Measurements from ENCODE around the gene THOC5.
"Not testable (repeated sequence)": the region's sequence is repeated elsewhere in the genome, so short reads cannot be mapped to it uniquely, and the experiment has no call there.

THOC5 gene

DNA sequence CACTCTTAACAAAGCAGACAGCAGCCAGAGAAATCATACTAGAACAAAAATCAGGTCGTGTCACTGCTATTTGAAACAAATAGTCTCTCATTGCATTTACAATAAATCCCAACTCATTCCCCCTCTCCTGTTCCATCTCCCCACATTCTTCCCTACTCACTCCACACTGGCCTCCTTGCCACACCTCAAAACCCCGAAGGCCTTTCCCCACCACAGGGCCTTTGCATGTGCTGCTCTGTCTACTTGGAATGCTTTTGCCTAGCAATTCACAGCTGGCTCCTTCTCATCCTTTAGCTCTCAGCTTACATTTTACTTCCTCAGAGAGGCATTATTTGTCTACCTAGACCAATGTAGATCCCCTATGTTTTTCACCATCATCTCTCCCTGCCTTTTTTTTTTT lies 6.3 kb upstream of the THOC5 start:
- no peak for DNase-seq (ENCODE audit: low read depth)

DNA sequence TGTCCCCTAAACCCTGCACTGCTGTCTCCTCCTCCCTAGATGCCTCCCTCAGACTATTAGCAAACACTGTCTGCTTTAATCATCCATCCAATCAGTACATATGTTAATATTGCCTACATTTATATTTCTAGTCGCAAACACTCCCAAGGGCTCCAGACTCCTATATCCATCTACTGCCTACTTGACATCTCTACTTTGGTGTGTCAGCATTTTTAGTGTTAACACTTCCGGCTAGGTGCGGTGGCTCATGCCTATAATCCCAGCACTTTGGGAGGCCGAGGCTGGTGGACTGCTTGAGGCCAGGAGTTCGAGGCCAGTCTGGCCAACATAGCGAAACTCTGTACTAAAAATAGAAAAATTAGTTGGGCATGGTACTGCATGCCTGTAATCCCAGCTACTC lies 5.5 kb upstream of the THOC5 start:
- no peak for DNase-seq (ENCODE audit: low read depth)

DNA sequence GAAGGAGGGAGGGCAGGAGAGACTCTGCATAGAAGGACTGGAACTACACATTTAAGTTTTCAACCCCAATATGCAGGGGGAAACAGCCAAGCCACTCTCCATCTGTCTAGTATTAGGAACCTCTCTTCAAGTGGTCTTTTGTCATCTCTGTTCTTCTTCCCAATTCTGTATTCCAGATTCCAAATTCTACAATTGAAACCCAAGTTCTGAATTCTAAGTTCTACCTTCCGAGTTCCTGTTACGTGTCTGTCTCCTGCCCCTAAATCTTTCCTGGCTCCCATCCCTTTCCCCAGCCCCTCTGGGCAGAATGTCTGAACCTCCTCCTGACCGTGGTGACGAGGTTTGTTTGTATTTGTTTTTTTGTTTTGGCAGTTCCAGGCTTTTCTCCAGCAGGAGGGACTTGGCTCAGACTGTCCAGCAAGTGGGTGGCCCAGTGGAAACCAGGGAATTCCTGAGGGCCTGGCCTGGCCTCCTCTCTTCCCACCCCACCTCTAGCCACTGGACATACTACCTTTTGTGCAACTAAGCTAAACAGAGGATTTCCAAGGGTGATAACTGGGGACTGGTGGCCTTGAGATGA lies 1.6 kb upstream of the THOC5 start:
- peak; percentile 9 for DNase-seq (ENCODE audit: low read depth)

DNA sequence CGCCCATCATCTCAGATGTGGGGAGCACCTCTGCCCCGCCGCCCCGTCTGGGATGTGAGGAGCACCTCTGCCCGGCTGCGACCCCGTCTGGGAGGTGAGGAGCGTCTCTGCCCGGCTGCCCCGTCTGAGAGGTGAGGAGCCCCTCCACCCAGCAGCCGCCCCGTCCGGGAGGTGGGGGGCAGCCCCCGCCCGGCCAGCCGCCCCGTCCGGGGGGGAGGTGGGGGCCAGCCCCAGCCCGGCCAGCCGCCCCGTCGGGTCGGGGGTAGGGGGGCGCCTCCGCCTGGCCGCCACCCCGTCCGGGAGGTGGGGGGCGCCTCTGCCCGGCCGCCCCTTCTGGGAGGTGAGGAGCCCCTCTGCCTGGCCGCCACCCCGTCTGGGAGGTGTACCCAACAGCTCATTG lies 1.2 kb downstream of the THOC5 start:
- DNase-seq (ENCODE audit: low read depth): not testable (repeated sequence)

DNA sequence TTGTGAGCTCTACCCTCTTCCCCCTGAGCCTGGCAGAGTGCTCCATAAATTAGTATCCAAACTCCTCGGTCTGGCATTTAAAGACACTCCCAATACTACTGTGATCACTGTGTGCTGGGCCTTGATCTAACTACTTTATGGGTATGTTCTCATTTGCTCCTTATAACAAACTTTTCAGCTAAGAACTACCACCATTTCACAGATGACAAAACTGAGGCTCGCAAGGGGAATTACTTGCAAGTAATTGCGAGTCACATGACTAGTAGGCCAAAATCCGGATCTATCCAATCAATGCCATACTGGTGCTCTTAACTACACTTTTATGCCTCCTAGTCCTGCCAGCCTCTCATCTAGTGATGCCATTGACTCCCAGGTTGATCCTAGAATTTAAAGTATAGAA lies 3.6 kb downstream of the THOC5 start:
- DNase-seq (ENCODE audit: low read depth): no peak

DNA sequence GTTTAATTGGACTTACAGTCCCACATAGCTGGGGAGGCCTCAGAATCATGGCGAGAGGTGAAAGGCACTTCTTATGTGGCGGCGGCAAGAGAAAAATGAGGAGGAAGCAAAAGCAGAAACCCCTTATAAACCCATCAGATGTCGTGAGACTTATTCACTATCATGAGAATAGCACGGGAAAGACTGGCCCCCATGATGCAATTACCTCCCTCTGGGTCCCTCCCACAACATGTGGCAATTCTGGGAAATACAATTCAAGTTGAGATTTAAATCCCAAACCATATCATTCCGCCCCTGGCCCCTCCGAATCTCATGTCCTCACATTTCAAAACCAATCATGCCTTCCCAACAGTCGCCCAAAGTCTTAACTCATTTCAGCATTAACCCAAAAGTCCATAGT lies 8.5 kb downstream of the THOC5 start:
- DNase-seq (ENCODE audit: low read depth): not testable (repeated sequence)

DNA sequence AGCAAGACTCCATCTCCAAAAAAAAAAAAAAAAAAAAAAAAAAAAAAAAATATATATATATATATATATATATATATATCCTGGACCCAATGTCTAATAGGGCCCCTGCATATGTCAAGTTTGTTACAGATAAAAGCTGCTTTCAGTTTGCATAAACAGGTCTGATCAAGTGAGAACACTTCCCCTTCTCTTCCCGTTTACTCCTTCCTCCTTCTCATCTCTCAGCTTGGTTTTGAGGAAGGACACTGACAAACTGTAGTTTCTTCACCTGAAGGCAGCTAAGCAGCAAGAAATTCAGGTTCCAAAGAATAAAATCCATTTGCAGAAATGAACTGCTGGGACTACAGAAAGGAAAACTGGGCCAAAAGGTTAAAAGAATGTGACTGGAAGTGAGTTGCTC lies 11.7 kb downstream of the THOC5 start:
- DNase-seq (ENCODE audit: low read depth): no peak

DNA sequence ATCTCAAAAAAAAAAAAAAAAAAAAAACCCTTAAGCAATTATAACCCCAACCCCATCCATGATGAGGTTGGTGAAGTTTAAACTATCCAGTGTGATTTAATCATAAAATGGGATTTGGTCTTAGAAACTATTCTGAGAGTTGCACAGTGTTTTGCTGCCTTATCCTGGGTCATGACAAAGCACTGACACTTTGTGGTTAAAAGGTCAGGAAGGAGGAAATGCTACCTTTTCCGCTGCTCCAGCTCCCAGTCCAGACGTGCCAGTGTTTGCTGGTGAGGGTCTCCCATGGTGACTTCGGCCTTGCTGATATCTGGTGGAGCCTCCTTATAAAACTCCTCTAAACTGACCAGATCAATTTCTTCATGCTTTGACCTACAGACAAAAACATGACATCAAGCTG lies 14.5 kb downstream of the THOC5 start:
- DNase-seq (ENCODE audit: low read depth): no peak

DNA sequence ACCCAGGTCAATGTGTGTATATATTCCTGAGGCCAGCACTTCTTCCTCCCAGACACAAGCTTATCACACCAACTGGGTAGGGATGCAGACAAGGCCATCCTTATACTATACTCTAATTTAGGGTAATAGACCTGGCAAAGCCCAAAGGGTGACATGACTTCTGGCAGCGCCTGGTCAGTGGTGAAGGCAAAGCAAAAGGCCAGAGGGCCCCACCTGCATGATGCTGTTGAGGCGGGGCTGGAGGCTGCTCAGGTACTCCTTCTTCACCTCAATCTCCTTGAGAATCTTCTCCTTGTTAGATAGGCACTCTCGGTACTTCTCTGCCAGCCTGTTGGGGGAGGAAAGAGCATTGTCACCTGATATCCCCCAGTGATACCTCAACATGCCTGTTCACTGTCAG lies 17.1 kb downstream of the THOC5 start:
- no peak for DNase-seq (ENCODE audit: low read depth)

DNA sequence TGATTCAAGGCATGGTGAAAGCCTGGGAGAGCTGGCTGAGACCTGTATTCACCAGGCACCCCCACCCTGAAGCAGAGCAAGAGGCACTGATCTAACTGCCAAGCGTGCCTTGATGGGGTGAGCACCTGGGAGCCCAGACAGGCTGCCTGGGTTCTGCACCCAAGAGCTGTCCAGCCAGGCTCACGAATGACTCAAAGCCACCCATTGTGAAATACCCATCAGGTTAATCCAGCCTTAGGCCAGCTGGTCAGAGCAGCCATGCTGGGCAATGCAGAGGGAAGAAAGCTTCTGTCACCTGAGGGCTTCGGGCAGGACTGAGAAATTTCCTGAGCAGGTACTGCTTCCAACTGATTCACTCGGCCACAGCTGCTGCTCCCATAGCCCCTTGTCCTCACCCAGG lies 22.1 kb downstream of the THOC5 start:
- no peak for DNase-seq (ENCODE audit: low read depth)

DNA sequence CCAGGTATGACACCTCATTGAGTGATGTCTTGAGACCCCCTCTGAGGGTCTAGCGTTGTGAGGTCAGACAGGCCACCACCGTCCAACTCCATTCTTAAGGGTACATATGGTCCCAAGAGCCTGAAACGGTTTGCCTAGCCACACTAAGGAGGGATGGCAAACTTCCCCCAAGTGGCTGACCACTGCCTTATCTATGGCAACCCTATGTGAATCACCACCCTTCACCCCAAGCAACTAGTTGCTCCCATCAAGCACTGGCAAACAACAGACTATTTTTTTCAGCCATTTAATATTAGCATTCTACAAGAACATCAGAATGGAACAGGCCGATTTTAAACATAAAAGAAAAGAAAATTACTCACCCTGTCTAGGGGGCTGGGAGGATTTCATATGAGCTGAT lies 22.8 kb downstream of the THOC5 start:
- no peak for DNase-seq (ENCODE audit: low read depth)

DNA sequence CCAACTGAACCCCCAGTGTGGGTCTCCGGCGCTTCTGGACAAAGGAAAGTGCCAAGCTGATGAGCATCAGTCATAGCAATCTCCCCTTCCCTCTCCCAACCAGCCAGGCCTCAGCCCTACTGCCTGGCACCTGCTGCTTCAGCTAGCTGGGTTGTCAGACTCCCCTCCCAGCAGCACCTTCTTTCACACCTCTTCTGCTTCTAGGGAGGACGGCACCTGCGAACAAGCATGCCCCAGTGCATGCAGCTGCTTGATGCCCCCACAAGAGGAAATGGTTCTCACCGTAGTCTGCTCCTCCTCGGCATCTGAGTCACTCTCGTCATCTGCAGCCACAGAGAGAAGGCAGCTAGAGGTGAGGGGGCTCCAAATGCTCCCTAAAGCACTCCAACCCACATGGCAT lies 25.4 kb downstream of the THOC5 start:
- DNase-seq (ENCODE audit: low read depth): no peak

DNA sequence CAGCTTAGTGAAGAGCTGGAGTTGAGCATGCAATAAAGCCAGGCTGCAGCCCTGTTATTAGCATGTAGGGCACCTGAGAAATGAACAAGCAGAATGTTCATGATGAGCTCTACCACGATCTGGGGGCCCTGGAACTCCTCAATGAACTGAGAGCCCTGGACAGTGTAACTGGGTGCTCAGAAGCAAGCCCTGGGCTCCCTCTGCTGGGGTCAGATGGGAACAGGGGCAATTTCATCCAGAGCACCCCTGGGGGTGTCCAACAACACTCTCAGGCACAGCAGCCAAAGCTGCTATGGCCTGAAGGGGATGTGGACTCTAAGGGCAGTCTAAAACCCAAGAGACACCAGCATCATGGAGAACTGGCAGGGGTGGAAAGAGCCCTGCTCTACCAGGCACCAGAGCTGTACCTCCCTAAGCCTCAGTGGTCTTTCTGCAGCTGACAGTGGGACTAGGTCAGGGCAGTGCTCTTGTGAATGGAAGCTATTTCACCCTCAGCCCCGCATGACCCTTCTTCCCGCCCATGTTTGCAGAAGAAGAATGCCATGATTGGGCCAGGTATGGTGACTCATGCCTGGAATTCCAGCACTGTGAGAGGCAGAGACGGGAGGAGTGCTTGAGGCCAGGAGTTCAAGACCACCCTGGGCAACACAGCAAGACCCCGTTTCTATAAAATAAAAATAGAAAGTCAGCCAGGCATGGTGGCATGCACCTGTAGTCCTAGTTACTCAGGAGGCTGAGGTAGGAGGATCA lies 28.9 kb downstream of the THOC5 start:
- peak; percentile 3 for DNase-seq (ENCODE audit: low read depth)

DNA sequence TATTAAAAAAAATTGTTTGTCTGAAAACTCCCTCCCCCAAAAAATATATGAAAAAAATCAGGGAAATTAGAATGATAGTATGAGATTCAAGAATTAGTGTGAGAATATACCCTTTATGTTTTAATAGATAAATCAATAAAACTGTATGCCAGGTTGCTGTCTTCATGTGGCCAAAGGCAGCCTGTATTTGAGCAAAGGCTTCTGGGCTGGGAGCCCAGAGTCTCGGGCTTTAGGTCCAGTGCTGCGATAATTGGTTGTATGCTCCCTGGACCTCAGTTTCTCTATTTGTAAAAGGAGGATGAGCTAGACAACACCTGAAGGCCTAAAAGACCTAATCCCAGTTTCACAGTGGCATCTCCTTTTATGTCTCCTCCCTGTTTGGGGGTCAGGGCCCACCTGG lies 29.8 kb downstream of the THOC5 start:
- DNase-seq (ENCODE audit: low read depth): no peak

DNA sequence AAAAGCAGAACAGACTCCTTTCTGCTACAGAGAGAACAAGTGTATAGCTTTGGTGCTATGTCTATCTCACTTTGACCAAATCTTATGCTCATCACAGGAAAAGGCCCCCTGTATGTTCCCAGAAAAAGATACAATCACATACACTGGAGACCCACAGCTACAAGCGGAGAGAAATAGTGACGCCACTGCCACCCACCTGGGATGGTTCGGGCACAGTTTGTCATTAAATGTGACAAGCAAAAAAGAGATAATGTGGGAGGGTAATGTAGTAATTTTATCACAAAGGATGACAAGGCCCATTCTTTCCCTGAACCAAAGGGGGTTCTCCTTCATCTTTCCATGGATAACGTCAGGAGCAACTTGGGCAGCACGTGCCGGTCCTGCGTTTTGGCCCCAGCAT lies 32.0 kb downstream of the THOC5 start:
- no peak for DNase-seq (ENCODE audit: low read depth)

DNA sequence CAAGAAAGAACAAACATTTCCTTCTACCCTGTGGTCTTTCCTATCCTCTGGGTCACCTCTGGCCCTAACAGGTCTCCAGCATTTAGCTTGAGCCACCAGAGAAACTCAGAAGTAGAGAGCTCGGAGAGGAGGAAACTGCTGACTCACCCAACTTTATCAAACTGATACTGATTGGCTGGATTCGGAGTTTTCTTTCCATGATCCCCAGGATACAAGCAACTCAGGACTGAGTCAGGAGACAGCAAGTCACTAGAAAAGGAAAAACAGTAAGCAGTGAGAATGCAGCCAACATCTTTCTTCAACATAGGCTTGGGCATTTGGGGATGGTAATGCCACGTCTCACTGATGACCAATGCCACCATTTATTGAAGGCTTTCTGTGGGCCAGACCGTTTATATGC lies 32.7 kb downstream of the THOC5 start:
- DNase-seq (ENCODE audit: low read depth): peak; percentile 48

DNA sequence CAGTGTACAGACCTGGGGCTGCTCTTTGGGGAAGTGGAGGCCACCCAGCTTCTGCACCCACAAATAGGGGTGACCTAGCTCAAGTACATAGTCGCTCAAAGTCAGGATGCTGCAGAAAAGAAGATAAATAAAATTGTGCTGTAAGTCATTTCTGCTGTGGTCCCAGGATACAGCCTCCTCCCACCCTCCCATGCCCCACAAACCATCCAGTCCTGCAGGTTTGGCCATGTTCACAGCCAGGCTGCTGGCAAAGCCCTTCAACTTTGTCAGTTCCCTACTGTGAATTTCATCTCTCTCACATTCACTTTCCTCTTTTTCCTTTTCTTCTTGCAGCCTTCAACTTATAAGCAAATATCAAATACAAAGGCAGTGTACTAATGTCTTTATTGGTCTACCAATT lies 33.6 kb downstream of the THOC5 start:
- DNase-seq (ENCODE audit: low read depth): no peak

DNA sequence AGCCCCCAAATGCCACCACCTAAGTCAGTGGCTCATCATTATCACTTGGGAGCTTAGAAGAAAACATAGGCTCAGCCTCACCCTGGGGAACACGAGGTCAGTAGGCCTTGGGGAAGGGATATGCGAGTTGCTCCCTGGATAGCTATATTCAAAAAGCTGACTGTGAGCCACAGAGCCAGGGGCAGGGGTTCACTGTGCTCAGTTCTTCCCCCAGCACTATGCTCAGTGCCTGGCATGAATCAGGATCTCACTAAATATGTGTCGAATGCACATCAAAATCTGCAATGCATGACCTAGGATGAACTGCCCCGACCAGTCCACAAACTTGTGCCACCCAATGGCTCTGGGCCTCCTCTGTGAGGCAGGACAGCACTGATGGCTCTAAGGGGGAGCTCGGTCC lies 35.1 kb downstream of the THOC5 start:
- DNase-seq (ENCODE audit: low read depth): no peak

DNA sequence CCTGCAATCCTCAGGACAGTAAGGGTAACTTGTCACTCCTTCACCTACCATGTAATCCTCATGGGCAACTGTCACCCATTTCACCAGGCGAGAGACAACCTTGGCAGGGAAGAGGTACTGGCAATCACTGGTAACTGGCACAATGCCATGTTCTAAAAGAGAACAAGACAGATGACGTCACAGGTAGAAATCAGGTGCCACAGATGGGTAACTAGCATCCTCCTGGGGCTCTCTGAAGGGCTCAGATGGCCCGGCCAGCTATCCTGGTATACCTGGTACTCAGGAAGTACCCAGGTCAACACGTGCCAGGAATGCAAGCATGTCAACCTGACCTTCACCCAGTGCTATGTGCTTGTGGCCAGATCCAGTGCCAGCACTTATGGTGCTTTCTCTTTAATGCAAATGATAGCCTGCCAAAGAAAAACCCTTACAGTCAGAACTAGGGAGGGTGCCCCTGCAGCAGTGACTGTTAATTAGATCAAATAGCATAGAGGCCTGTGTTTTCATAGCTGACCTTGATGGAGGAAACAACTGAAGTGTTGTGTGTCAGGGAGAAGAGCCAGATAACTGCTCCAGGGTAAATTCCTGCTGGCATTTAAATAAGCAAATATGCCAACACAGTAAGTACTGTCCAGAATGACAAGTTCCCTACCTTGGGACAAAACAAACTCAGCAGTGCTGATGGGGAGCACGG lies 36.2 kb downstream of the THOC5 start:
- no peak for DNase-seq (ENCODE audit: low read depth)

DNA sequence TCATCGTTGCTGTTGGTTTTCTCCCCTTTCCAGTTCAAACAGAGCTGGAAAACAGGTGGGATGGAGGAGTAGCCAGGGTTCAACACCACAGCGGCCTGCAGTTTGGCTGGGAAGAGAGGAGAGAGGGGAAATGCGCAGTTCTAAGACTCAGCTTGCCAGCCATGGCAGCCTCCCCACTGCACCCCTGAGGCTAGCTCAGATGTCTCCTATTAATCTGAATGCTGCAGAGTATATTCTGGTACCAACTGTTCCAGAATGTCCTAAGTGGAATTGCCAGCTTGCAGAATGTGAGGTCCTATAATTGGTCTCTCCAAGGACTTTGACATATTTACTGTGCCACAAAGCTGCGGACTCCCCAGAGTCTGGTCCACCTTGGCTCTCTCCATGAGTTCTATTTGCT lies 41.5 kb downstream of the THOC5 start:
- no peak for DNase-seq (ENCODE audit: low read depth)

DNA sequence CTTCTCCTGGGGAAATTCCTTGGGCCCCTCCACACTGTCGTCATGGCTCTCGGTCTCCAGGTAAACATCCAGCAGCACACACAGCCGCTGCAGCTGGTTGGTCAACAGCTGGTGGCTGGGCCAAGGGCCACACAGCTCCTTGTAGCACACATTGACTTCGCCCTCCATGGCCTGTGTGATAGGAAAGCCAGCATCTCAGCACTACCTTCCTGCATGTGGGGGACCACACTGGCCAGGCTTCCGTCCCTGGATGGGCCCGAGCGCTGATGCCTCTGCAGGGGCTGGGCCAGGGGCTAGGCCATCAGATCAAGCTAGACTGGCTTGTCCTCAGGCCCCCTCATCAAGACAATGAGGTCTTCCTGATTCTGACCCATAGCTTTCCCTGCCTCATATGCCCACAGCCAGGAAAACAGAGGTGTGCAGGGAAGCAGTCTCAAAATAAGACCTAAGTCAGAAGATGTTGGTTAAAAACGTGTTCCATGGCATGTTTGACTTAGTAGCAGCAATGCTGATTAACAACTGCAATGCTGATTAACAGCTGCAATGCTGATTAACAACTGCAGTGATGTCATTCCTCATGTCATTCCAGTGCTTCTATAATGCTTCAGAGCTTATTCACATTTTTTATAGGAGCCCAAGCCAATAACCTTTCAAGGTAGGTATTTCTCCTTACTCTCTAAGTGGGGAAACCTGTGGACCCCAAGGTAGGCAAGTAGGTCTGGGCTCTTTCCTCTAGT lies 42.3 kb downstream of the THOC5 start:
- no peak for DNase-seq (ENCODE audit: low read depth)

DNA sequence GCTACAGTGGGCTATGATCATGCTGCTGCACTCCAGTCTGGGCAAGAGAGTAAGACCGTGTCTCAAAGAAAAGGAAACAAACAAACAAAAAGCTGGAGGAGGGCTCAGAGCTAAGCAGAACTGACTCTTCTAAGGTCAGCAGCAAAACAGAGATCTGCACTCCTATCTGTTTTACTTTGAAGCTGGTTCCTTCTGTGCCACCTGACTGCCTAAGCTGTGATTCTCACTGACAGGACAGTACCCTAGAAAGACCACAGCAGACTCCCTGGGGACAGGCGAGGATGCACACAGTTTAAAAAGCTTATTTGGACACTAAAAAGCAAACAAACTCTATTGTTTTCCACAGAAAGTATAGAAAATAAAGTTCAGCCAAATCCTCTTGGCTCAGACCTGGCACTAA lies 43.0 kb downstream of the THOC5 start:
- no peak for DNase-seq (ENCODE audit: low read depth)

DNA sequence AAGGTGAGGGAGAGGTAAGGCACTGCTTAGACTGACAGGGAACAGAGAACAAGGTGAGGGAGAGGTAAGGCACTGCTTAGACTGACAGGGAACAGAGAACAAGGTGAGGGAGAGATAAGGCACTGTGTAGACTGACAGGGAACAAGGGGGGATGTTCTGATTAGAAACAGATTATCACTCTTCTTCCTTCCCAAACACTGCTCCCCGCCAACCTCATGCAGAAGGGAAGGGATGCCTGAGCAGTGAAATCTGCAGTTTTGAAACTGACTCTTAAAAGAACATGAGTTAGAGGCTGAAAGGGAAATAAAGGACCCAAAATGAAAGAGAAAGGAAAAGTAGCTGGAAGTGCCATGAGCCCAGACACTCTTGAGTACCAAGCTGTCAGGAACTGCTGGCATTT lies 43.7 kb downstream of the THOC5 start:
- DNase-seq (ENCODE audit: low read depth): no peak
